Ovary (tissue), 3 donors: ENCODE measurements around the gene SPR.

Source experiments
- CTCF ChIP-seq, 3 donors: fragments of 450-650 bp in 2 of 3; fragments of 200-600 bp in 1 of 3; IDR thresholded peaks; one replicate each; pipeline versions ENCODE4 v1.5.1 to v1.8.0; 2016 to 2022; ENCODE audit warnings: antibody characterized with exemption in 3 of 3, mild to moderate bottlenecking in 1 of 3
- EP300 ChIP-seq: sonication (generic); formaldehyde crosslinking; IDR thresholded peaks from one replicate; pipeline ENCODE4 v1.6.1; 2017; ENCODE audit warnings: antibody characterized with exemption
- POLR2A ChIP-seq: fragments of 450-650 bp; IDR thresholded peaks from one replicate; pipeline ENCODE4 v1.6.1; 2017; ENCODE audit warnings: antibody characterized with exemption, mild to moderate bottlenecking, moderate library complexity
- donor health status: DM: no; HTN: no; CAD: no.

GRCh38 chr2:72897785-72898584 is 10.8 kb downstream of the SPR start:
- TF ChIP-seq CTCF (IDR thresholded peaks at IDR 0.05): no peak
- no peak for TF ChIP-seq EP300
- no peak for TF ChIP-seq POLR2A
